OCI-LY3 (cell line): ENCODE results near the gene SLC6A12.

Experiments
- H2AFZ ChIP-seq: fragments of 200-600, 300-600 bp; shearing (Covaris generic); 2 replicates; pipeline ENCODE4 v1.6.0; 2014; ENCODE audit warnings: antibody characterized with exemption, low read depth, low read length
- H3K27ac ChIP-seq: fragments of 200-600, 300-600 bp; sonication (generic); 2 replicates; pipeline ENCODE4 v1.5.1; 2014; ENCODE audit warnings: mild to moderate bottlenecking, low read length, moderate library complexity, mixed read lengths
- H3K27me3 ChIP-seq: fragments of 200-600, 300-600 bp; sonication (generic); 2 replicates; pipeline ENCODE4 v1.6.1; 2014; ENCODE audit warnings: low read depth, low read length, mixed read lengths
- H3K36me3 ChIP-seq: fragments of 200-600, 300-600 bp; sonication (generic); replicated peaks from 2 replicates; pipeline ENCODE3; 2014; ENCODE audit warnings: low read depth, low read length, mixed read lengths
- H3K4me1 ChIP-seq: fragments of 300-600, 200-600 bp; sonication (generic); 2 replicates; pipeline ENCODE4 v1.6.1; 2014; ENCODE audit warnings: low read length, mixed read lengths
- H3K4me2 ChIP-seq: fragments of 200-600, 300-600 bp; sonication (generic); 2 replicates; pipeline ENCODE4 v1.6.1; 2014; ENCODE audit warnings: low read length, mixed read lengths
- H3K4me3 ChIP-seq: fragments of 300-600, 200-600 bp; sonication (generic); 2 replicates; pipeline ENCODE4 v1.5.1; 2014; ENCODE audit warnings: antibody characterized with exemption, mild to moderate bottlenecking, low read length, moderate library complexity
- H3K79me2 ChIP-seq: fragments of 300-600, 200-600 bp; shearing (Covaris generic); 2 replicates; pipeline ENCODE4 v1.6.1; 2014; ENCODE audit warnings: mild to moderate bottlenecking, low read length, mixed read lengths
- H3K9ac ChIP-seq: fragments of 300-600, 200-600 bp; shearing (Covaris generic); 2 replicates; pipeline ENCODE4 v1.6.0; 2014; ENCODE audit warnings: mild to moderate bottlenecking, low read length, moderate library complexity
- H3K9me3 ChIP-seq: fragments of 200-600, 300-600 bp; shearing (Covaris generic); 2 replicates; pipeline ENCODE4 v1.6.1; 2014; ENCODE audit warnings: low read length, mixed read lengths; ENCODE audit not compliant: insufficient read depth
- H4K20me1 ChIP-seq: fragments of 200-600, 300-600 bp; sonication (generic); 2 replicates; pipeline ENCODE4 v1.6.1; 2016; ENCODE audit warnings: low read length, mixed read lengths; ENCODE audit not compliant: insufficient read depth
- CTCF ChIP-seq: fragments of 200-600, 300-600 bp; sonication (generic); IDR thresholded peaks from 2 replicates; pipeline ENCODE4 v1.5.1; 2014; ENCODE audit warnings: antibody characterized with exemption, low read length, low read depth
- EZH2phosphoT487 ChIP-seq: fragments of 200-600 bp; shearing (Covaris generic); IDR thresholded peaks from 2 replicates; pipeline ENCODE4 v1.6.1; 2018; ENCODE audit warnings: antibody characterized with exemption, mixed run types, low read depth

SLC6A12 gene

GRCh38 chr12:147242-147641 is 66.7 kb downstream of the SLC6A12 start:
- Histone ChIP-seq H3K4me1 (no peaks in the 10 kb centered on the region), H3K4me2 (no peak overlapping the region), H3K27me3 (no peaks in the 10 kb centered on the region), H3K9me3 (no peaks in the 10 kb centered on the region), H4K20me1 (no peaks in the 10 kb centered on the region), H3K36me3 (no peaks in the 10 kb centered on the region), H2AFZ (no peak overlapping the region), H3K79me2 (no peaks in the 10 kb centered on the region), H3K4me3 (no peak overlapping the region), H3K9ac (no peak overlapping the region), H3K27ac (no peak overlapping the region)
- no peak for TF ChIP-seq EZH2phosphoT487
- TF ChIP-seq CTCF: no peak

GRCh38 chr12:145369-145960 is 68.5 kb downstream of the SLC6A12 start:
- Histone ChIP-seq H3K4me1 (no peaks in the 10 kb centered on the region), H4K20me1 (no peaks in the 10 kb centered on the region), H3K79me2 (no peaks in the 10 kb centered on the region), H3K27ac (no peak overlapping the region), H3K9me3 (no peaks in the 10 kb centered on the region), H3K27me3 (no peaks in the 10 kb centered on the region), H3K4me2 (no peak overlapping the region), H3K36me3 (no peaks in the 10 kb centered on the region), H2AFZ (no peak overlapping the region), H3K9ac (no peak overlapping the region), H3K4me3 (no peak overlapping the region)
- no peak for TF ChIP-seq EZH2phosphoT487
- no peak for TF ChIP-seq CTCF

DNA sequence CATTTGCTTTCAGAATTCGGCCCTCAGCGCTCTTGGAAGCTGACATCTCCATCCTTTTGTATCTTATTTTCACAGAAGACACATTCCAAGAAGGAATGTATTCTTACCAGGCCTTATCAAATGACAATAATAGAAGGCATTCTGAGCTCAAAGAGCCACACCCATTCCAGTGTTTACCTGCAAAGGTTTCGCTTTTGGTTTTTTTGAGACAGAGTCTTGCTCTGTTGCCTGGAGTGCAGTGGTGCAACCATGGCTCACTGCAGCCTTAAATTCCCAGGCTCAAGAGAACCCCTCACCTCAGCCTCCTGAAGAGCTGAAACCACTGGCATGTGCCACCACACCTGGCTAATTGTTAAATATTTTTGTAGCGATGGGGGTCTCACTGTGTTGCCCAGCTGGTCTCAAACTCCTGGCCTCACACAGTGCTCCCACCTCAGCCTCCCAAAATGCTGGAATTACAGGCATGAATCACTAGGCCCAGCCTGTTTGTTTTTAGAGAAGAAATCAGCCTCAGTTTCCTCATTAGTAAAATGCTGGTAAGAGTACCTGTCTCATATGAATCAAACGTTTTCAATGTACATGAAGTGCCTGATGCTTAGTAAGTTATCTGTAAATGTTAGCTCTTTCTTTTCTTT is 69.2 kb downstream of the SLC6A12 start:
- Histone ChIP-seq H3K9ac (no peak overlapping the region), H3K4me3 (no peak overlapping the region), H3K9me3 (no peaks in the 10 kb centered on the region), H4K20me1 (no peaks in the 10 kb centered on the region), H3K27ac (no peak overlapping the region), H2AFZ (no peak overlapping the region), H3K4me1 (no peaks in the 10 kb centered on the region), H3K27me3 (no peaks in the 10 kb centered on the region), H3K36me3 (no peaks in the 10 kb centered on the region), H3K79me2 (no peaks in the 10 kb centered on the region), H3K4me2 (no peak overlapping the region)
- no peak for TF ChIP-seq CTCF
- no peak for TF ChIP-seq EZH2phosphoT487

- H3K4me1 ChIP-seq: no peaks in the 10 kb centered on the region
- no peak overlapping the region for H3K4me3 ChIP-seq
- no peak overlapping the region for H3K9ac ChIP-seq
- H2AFZ ChIP-seq: no peak overlapping the region
- H3K79me2 ChIP-seq: no peaks in the 10 kb centered on the region
- no peaks in the 10 kb centered on the region for H4K20me1 ChIP-seq
- H3K27ac ChIP-seq: no peak overlapping the region
- H3K36me3 ChIP-seq: no peaks in the 10 kb centered on the region
- no peaks in the 10 kb centered on the region for H3K9me3 ChIP-seq
- H3K4me2 ChIP-seq: no peak overlapping the region
- TF ChIP-seq CTCF: no peak
- TF ChIP-seq EZH2phosphoT487: no peak
- H3K27me3 ChIP-seq: no peaks in the 10 kb centered on the region
These were observed 69.8 kb downstream of the SLC6A12 start for GRCh38 chr12:143964-144649.
